Endometrium (tissue), 2 donors: ENCODE measurements around the gene OTOP1.
"Not testable (repeated sequence)": the region's sequence is repeated elsewhere in the genome, so short reads cannot be mapped to it uniquely, and the experiment has no call there.

ENCODE experiments used
- FAIRE-seq: peaks from 2 replicates; lab custom pipeline; 2012; peaks lifted over from hg19 to GRCh38; lab: Jason Lieb, UNC
- donor health status: control.
- donor health status: control.

The OTOP1 gene

DNA sequence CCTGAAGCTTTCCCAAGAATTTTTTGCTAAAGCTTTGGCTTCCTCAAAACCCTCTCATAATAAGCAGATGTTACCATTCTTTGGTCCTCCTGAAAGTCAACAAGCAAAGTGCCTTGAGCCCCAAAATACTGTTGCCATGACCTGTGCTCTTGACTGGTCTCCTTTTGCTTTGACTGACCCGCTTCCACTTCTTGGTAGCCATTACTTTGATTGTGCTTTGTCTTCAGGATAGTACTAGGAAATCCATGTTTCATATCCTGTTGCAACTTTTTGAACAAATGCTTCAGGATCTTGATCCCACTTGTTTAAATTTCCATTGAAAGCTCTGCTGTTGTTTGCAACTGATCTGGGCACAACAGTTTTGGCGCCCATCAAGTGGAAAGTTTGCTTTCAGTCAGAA is 6.9 kb upstream of the OTOP1 start:
- FAIRE-seq = no peak

DNA sequence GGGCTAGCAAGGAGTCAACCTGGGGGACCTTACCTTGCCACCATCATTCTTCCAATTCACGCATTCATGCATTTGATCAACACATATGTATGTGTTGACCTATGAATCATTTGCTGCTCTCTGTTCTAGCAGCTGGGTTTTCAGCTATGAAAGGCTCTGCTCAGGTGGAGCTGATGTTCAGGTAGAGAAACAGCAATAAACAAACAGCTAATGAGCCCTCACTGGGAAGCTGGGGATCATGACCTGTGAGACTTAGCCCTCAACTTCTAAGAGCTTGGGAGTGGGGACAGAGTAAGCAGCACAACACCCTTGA is 1.6 kb upstream of the OTOP1 start:
- FAIRE-seq = no peak

DNA sequence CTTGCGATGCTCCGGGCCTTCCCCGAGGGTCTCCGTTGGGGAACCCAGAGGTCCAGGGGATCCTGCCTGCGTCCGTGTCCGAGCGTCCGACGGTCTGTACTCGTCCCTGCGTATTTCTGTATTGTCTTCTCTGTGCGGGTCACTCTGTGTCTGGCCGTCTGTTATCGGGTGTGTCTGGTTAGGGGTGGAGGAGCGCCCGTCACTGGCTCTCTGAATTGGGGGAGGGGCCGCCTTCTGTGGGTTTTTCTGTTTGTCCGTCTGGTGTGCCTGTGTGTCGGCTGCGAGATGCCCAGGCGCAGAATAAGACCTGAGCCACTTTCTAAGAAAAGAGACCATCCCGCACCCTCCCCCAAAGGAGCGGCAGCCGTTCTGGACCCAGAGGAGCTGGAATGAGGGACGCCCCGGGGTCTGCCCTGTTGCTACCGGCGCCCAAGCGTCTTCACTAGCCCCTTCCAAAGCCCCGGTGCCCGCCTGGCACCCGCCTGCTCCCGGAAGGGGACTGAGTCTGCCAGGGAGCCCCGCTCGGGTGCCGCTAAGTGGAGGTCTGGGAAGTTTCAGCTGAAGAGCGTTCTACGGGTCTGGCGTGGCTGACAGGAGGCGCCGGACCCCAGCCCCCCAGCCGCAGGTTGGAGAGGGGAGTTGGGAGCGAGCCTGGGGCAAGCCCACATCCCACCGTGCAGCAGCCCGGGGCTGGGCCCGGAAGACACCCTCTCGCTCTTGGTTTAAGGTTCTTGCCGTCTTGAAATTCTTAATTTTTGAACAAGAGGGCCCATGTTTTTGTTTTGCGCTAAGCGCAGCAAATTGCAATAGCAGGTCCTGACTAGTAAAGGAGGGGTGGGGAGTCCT is 1.0 kb upstream of the OTOP1 start:
- no peak for FAIRE-seq

DNA sequence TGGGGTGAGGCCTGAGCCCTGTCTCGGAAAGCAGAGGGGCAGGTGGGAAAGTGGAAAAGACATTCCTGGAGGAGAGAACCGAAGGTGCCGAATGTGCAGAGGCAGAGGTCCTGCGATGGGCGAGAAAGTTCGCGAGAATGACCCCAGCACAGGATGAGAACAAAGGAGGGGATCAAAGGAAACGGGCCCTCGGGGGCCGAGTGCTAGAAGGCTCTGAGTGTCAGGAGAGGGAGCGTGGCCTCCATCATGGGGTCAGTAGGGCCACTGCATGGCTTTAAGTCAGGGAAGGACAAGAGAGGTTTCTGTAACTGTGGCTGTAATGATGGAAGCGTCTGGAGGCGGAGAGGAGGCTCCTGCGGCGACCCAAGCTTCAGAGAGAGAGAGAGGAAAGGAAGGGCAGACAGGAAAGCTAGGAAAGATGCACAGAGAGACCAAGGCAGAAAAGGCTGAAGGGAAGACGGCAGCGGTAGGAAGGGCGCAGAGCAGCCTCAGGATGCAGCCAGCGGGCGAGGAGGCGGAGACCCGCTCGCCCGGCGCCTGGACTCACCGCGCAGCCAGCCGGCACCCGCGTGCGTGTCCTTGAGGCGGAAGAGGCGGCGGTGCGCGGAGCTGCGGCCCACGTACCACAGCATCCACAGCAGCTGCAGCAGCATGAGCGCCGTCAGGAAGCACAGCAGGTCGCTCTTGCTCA is 669 bp downstream of the OTOP1 start:
- FAIRE-seq = no peak

DNA sequence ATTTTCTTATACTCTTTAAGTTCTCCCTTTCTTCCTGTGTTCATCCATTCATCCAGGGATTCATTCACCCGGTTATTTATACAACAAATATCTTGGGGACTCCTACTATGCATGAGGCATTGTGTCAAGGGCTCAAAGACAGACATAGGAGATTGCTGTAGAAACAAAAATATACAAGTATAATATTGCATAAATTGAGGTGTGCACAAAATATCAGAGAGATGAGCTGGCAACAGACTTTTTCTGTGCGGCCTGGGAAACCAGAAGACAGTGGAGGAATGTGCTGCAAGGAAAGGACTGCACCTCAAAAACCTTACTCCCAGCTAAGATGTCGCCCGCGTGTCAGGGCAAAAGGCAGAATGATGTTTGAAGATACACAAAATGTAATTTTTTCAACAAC is 9.6 kb downstream of the OTOP1 start:
- FAIRE-seq = no peak

DNA sequence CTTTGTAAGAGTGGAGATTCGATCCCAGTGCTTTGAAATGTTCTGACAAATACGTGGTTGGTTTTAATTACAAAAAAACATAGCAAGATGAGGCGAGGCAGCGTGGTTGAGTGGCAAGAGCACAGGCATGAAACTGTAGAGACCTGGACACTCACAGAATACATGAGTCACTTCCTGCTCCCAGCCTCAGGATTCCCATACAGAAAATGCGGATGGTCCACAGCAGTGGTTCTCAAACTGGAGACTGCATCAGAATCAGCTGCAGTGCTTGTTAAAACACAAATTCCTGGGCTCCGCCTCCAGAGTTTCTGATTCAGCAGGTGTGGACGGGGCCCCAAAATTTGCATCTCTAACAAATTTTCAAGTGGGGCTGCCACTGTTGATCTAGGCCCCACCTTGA is 10.1 kb downstream of the OTOP1 start:
- no peak for FAIRE-seq

DNA sequence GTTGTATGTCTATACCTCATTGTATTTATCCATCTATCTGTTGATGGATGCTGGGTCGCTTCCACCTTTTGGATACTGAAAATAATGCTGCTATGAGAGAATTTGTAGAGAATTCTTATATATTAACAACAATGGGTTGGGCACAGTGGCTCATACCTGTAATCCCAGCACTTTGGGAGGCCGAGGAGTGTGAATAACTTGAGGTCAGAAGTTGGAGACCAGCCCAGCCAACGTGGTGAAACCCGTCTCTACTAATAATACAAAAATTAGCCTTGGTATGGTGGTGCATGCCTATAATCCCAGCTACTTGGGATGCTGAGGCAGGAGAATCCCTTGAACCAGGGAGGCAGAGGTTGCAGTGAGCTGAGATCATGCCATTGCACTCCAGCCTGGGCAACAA is 13.1 kb downstream of the OTOP1 start:
- FAIRE-seq = not testable (repeated sequence)

DNA sequence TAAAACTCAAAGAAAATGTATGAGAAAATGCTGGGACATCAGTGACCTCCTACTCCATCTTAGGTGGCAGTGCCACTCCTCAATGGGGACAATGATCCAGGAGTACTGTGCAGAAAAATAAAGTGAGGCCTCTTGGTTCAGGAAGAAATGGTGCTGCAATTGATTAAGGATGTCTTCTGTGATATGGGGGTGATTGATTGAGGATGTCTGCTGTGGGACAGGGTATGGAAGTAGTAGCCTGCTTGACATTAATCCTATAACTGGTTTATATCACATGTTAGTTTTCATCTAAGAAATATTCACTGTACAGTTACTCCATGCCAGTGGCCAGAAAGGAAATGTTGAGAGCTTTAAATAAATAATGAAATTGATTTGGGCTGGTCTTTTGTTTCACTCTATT is 20.5 kb downstream of the OTOP1 start:
- FAIRE-seq = no peak

DNA sequence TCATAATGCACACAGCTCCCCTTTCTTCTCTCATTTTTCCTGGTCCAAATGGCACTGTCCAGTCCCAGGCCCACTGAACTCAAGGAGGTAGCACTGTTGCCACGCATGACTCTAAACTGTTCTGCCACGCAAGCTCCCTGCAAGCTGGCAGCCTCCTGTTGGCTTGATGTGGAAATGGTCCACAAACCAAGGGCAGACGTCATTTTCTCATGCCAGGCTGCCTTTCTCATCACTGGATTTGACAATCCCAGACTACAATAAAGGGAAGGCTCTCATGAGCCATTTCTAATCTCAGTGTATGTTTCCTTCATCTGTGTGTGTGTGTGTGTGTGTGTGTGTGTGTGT is 22.4 kb downstream of the OTOP1 start:
- FAIRE-seq = no peak

DNA sequence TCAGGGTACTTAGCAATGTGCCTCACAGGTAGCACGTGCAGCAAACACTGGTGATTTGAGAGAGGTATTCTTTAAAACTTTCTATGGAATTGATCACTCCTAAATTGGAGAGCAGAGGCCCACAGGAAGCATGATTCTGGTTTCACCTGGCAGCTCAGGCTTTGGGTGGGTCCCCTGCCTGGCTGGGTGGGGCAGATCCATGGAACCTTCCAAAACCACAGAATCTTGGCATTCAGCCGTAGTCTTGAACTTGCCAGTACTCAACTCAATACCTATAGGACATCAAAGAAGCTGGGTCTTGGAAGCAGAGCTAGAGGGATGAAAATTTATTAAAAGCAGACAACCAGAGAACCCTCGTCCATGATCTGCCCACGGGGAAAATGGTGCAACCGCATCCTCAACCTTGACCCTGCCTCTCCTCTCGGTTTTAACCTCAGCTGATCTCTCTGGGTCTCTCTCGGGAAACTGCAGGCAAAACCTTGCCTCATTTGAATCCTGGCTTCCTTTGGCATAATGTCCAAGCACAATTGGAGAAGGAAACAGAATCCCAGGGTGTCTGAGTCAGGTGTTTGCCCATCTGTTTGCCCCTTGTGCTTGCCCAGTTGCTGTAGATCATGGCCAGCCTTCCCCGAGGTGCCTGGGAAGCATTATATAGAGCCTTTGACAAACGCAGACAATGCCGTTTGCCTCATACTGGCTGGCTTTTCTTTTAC is 22.9 kb downstream of the OTOP1 start:
- no peak for FAIRE-seq

DNA sequence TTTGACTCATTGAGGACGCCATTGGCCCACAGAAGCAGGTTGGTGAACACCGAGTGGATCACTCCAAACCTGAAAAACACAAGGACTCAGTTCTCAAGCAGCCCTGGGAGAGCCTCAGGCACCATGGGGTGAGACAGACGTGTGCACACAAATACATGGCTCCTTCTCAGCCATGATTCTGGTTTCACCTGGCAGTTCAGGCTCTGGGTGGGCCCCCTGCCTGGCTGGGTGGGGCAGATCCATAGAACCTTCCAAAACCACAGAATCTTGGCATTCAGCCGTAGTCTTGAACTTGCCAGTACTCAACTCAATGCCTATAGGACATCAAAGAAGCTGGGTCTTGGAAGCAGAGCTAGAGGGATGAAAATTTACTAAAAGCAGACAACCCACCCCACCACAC is 24.2 kb downstream of the OTOP1 start:
- FAIRE-seq = no peak

DNA sequence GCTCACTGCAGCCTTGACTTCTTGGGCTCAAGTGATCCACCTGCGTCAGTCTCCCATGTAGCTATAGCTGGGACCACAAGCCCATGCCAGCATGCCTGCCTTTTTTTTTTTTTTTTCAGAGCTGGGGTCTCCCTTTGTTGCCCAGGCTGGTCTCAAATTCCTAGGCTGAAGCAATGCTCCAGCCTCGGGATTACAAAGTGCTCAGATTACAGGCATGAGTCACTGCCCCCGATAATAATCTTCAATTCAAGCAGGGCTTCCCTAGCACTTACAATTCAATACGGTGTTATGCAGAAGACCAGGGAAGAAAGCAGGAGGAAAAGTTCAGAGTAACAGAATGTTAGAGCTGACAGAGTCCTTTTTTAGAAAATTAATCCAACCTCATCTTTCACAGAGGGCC is 26.1 kb downstream of the OTOP1 start:
- FAIRE-seq = no peak

DNA sequence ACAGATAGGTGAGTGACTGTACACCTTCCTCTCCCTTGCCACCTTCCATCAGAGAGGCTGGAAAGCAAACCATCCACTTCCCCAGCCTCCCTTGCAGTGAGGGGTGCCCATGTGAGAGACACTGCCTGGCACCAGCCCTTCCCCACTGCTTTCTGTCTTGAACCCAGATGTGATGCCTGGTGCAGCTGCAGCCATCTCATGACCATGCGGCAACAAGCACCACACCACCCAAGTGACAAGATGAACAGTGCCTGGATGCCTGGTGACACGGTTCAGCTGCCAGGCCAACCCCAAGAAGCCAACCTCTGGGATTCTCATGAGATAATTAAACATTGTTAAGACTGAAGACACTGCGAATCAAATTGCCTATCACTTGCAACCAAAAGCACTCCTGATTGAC is 31.4 kb downstream of the OTOP1 start:
- FAIRE-seq = no peak

DNA sequence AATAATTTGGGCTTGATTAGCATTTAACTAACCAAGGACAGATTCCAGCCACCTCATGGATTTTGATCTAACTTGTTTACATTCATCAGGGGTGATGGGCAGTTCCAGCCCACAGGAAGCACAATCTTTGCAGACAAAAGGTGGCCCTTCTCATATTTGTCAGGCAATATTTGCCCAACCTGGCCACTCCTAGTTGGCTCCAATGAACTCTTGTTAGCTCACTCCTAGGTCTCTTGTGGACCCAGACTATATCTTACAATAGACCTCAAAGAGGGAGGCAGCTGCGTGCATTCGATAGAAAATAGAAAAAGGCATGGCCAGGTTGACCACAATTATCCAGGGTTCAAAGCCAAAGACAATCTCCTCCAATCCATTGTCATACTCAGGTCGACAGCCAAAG is 38.2 kb downstream of the OTOP1 start:
- FAIRE-seq = not testable (repeated sequence)

DNA sequence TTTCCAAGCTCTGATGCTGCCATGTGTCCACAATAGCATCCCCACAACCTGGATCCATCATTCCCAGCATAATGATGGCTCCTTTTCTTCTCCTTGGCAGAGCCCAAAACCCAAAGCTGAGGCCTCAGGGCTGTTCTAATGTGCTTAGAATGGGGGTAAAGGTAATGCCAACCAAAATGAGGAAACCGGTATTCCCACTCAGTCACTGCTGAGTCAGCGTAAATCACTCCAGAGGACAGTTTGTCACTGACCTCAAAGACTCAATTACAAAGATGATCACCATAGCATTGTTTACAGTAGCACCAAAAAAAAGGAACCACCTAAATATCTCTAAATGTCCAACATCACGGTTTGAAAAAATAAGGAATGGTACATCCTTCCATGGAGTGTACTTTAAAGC is 41.2 kb downstream of the OTOP1 start:
- no peak for FAIRE-seq

DNA sequence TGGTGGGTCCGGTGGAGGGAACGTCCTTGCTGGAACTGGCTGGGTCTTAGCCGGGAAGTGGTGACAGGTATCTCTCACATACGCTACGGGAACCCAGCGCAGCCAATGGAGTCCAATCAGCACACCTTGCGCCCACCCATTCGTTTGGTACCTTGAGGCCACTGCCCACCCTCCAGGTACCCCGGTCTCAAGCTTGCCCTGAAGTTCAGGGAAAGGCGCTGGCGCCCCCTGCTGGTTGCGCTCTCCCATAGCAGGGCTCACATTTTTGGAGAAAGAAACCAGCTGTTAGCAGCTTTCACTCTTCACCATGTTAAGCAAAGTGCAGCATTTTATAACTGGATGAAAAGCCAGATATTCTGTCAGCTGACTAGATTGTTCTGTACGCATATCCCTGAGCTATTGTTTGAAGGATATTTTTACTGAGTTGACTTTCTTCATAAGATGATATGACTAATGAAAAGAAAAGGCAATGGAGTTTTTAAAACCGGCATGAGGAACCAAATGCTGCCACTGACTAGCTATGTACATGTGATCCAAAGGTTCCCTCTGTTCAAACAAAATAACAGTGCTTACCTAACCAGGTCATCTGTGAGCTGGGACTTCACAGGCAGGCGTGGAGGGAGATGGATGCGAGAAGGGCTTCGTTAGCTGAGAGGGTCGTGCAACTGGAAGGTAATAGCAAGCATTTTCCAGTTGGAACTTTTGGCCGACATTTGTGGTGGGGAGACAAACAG is 43.7 kb downstream of the OTOP1 start:
- no peak for FAIRE-seq

DNA sequence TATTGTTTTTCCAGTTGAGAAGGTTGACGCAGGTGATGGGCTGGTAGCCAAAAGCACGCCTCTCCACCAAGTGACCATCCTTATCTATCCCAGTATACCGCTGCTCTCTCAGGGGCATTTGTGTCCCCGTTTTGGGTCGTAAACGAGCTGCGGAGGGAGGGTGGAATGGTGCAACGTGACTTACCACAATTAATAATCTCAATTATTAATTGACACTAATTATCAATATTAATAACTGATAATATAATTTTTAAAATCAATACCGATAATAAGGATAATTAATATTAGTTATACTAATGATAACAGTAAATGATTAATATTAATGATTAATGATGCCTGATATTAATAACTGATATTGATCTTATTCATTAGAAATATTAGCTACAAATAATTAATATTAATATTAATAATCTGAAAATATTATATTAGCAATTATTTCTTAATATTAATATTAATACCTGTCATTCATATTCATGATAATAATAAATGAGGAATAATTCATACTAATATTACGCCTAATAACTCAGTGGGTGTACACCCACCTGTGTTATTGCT is 56.1 kb downstream of the OTOP1 start:
- no peak for FAIRE-seq

DNA sequence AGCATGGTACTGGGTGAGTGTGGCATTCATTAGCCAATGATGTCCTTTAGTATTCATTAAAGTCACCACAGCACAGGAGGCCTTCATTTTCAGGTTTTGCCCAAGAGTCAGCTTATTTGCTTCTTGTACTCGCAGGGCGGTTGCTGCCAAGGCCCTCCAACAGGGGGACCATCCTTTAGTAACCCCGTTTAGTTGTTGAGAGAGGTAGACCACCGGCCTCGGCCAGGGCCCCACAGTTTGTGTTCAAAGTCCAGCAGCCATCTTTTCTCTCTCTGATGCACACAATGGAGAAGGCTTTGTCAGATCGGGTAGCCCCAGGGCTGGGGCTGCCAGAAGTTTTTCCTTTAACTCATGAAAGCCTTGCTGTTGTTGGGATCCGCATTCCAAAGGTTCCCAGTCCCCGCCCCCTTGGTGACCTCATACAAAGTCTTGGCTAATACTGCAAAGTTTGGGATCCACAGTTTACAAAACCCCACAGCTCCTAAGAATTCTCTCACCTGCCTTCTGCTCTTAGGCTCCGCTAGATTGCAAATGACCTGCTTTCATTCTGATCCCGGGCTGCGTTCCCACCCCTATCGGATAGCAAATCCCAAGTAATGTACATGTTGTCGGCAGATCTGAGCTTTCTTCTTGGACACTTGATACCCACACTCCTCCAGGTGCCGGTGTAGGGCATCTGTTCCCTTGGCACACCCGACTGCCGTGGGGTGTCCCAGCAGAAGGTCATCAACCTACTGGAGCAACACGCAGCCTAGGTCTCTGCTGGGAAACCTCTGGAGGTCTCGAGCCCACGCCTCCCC is 58.5 kb downstream of the OTOP1 start:
- FAIRE-seq = not testable (repeated sequence)

DNA sequence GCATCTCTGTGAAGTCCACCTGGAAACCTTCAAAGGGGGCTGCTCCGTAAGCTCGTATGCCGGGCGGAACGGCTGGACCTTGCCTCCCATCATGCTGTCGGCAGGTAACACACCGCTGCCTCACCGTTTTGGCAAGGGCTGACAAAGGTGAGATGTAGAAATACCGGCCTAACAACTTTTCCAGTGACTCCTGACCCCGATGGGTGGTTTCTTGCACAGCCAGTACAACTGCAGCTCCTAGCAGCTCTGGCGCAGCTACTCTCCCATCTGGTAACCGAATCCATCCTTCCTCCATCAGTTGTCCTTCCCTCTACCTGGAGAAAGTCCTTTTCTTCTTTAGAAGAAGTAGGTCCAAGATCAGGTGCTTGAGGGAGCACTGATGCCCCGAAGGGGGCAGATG is 59.7 kb downstream of the OTOP1 start:
- not testable (repeated sequence) for FAIRE-seq

DNA sequence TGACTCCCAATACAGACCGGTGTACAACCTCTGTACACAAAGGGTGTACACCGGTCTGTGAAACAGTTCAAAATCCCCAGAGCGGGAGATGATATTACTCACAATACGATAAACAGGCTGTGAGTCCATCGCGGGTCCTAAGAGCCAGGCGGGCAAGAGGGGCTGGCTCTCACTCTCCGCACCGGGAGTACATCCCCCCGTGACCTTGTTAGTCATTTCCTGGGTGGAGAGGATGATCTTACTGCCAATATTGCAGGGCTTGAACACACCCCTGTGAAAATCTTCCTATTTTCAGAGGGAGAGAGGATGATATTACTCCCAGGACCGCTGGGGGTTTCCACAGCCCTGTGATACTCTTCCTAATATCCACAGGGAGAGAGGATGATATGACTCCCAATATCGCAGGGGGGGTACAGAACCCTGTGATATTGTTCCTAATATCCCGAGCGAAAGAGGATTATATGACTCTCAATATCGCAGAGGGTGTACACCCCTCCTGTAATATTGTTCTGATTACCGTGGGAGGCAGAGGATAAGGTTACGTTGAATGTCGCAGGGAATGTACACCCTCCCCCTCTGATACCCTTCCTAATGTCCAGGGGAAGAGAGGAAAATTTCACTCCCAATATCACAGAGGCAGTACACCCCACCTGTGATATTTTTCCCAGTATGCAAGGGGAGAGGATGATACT is 60.9 kb downstream of the OTOP1 start:
- not testable (repeated sequence) for FAIRE-seq
